Measurements from ENCODE around the gene PHACTR2.

PHACTR2 gene

DNA sequence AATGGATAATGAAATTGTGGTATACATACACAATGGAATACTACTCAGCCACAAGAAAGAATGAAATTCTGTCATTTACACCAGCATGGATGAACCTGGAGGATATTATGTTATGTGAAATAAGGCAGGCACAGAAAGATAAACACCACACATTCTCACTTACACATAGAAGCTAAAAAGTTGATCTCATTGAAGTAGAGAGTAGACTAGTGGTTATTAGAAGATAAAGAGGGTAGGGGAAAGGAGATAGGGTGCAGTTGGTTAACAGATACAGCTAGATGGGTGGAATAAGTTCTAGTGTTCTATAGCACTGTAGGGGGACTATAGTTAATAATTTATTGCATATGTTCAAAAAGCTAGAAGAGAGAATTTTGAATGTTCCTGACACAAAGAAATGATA is 139.9 kb downstream of the PHACTR2 start:
- in situ Hi-C loops (cut with MboI; ENCODE audit: low pct_unique_long_range_greater_than_20kb, low sequenced_read_pairs, unreplicated experiment) = no loop called here
- TF ChIP-seq CTCF (IDR thresholded peaks at IDR 0.05; ENCODE audit: extremely low read depth, insufficient read depth, missing control alignments) = no peak
- DNase-seq (ENCODE audit: low spot score) = no peak

DNA sequence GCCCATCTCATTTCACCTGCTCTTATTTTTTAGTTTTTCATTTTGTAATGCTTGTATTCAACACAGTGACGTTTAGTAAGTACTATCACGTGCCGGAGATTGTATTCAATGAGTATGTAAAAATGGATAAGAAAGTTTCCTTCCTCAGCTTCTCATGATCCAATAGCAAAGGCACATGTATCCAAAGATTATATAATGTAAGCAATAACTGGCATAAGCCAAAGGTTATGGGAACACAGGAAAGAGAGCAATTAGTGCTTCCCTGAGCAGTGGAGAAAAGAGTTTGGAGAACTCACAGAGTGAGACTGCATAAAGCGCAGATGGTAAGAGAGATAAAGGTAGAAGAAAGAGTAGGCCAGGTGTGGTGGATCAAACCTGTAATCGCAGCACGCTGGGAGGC is 143.6 kb downstream of the PHACTR2 start:
- no peak for DNase-seq (ENCODE audit: low spot score)
- TF ChIP-seq CTCF (IDR thresholded peaks at IDR 0.05; ENCODE audit: extremely low read depth, insufficient read depth, missing control alignments) = no peak
- in situ Hi-C loops (cut with MboI; ENCODE audit: low pct_unique_long_range_greater_than_20kb, low sequenced_read_pairs, unreplicated experiment) = no loop called here

DNA sequence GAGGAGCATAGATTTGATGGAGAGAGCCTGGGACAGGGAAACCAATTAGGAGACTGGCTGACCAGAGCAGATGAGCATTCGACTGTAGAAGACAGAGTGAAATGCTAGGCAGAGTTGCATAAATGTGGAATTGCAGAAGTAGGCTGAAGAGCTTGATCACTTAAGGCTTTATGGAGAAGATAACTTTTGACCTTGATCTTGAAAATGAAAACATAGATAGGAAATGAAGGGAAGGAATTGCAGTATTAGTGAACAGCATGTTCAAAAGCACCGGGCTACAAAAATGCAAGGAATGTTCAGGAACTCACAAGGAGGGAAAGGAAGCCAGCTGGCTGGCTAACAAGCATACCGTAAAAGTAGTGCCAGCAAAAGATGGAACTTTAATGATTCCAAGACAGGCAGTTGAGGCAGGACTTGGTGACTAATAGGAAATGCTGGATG is 144.8 kb downstream of the PHACTR2 start:
- no peak for DNase-seq (ENCODE audit: low spot score)
- no peak for TF ChIP-seq CTCF (IDR thresholded peaks at IDR 0.05; ENCODE audit: extremely low read depth, insufficient read depth, missing control alignments)
- in situ Hi-C loops (cut with MboI; ENCODE audit: low pct_unique_long_range_greater_than_20kb, low sequenced_read_pairs, unreplicated experiment) = no loop called here

- in situ Hi-C loops (cut with MboI; ENCODE audit: low pct_unique_long_range_greater_than_20kb, low sequenced_read_pairs, unreplicated experiment) = no loop called here
- TF ChIP-seq CTCF (IDR thresholded peaks at IDR 0.05; ENCODE audit: extremely low read depth, insufficient read depth, missing control alignments) = no peak
- no peak for DNase-seq (ENCODE audit: low spot score)
Measured at GRCh38 chr6:143823548-143823947, 145.8 kb downstream of the PHACTR2 start.

DNA sequence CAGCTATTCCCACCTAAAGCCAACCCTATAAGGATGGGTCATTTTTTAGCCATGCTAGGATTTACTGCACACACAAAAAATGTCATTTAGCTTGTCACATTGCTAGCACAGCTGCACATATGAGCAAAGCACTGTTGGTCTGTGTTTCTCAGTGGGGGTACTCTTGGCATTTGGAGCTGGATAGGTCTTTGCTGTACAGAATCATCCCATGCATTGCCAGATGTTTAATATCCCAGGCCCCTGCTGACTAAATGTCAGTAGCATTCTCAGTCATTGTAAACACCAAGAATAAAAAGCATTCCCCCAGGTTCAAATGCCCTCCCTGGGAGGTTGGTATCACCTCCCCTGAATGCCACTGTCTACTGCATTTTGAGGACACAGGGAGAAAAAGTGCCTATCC is 150.8 kb downstream of the PHACTR2 start:
- TF ChIP-seq CTCF (IDR thresholded peaks at IDR 0.05; ENCODE audit: extremely low read depth, insufficient read depth, missing control alignments) = no peak
- DNase-seq (ENCODE audit: low spot score) = no peak
- in situ Hi-C loops (cut with MboI; ENCODE audit: low pct_unique_long_range_greater_than_20kb, low sequenced_read_pairs, unreplicated experiment) = no loop called here

- in situ Hi-C loops (cut with MboI; ENCODE audit: low pct_unique_long_range_greater_than_20kb, low sequenced_read_pairs, unreplicated experiment) = no loop called here
- no peak for TF ChIP-seq CTCF (IDR thresholded peaks at IDR 0.05; ENCODE audit: extremely low read depth, insufficient read depth, missing control alignments)
- no peak for DNase-seq (ENCODE audit: low spot score)
Measured at GRCh38 chr6:143836150-143836549, 158.4 kb downstream of the PHACTR2 start.

GRCh38 chr6:143838395-143838794 is 160.6 kb downstream of the PHACTR2 start:
- in situ Hi-C loops (cut with MboI; ENCODE audit: low pct_unique_long_range_greater_than_20kb, low sequenced_read_pairs, unreplicated experiment) = no loop called here
- no peak for TF ChIP-seq CTCF (IDR thresholded peaks at IDR 0.05; ENCODE audit: extremely low read depth, insufficient read depth, missing control alignments)
- no peak for DNase-seq (ENCODE audit: low spot score)

All from GM13977 (cell line).